AML-193 (cell line): ENCODE data around the gene CMTR1.
A peak's percentile ranks its signal among the peaks of the same experiment; 100 is the strongest.
"Not testable (repeated sequence)": the region's sequence is repeated elsewhere in the genome, so short reads cannot be mapped to it uniquely, and the experiment has no call there.

Experiments
- DNase-seq, 2 experiments: peaks; one replicate each; lab custom pipeline; 2025; lab: John Stamatoyannopoulos, UW

Gene CMTR1

DNA sequence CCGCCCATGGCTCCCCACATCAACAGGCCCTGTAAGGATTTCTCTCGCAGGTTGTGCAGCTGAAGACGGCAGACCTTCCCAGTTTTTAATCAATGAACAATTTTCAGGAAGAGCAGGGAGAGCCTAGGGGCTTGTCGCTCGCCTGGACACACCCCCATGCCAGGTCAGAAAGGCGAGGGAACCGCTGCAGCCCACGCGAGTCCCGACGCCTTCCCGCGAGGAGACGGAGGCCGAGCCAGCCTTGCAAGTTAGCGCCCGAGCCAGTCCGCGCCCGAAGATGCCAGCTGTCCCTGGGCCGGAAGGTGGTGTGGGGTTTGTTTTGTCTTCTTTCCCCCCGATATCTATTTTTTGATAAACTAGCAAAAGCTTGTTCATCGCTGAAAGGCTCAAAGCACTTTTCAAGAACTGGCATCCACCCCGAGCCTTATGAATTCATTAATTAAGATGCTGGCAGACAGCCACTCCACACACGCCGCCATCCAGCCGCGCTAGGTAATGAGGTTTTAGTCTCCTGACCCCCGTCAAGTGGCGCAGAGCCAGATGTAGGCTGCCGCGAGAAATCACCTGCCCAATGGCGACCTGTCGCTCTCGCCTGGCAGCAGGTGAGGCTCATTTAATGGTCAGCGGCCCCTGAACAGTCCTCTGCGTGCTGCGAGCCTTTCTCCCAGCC is 60.1 kb downstream of the CMTR1 start:
- DNase-seq = no peak

DNA sequence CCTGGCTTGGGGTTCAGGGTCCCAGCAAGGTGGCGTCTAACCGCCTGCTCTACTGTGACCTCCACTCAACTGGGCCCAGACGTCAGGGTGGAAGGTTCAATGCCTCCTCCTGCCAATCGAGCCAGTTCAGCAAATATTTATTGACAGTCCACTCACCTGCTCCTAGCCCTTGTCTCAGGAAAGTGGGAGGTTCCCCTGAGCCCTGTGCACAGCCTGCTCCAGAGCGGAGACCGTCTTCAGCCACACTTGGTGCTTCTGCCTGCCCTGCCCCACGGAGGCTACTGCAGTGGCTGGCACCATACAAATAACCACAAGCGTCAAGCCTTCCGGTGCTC is 60.6 kb downstream of the CMTR1 start:
- no peak for DNase-seq

DNA sequence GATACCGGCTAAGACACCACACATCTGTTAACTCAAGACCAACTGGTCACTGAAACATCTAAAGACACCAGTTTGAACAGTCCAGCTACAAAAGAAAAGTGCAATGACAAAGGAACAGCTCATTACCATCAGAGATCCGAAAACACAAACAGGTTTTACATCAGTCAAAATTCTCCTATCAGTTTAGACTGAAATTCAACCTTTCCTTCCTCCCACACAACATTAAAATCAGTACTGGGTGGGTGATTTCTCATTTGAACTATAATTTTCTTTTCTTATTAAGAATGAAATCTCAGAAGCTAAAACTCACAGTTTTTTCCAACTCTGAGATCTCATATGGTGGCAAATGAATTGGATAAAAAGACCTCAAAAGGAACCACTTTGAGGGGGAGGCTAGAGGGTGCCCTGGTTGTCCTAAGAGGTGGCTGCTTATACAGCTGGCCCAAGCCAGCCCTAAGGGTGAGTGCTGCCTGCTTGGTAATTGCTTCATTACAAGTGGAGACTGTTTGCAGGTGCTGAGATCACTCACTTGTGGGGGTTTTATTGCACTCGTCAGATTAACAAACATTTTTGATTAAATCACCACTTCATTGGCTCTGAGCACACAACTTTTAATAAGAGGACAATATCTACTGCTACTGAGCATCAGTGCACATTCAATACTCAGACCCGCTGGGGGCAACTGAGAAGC is 62.4 kb downstream of the CMTR1 start:
- DNase-seq = no peak

DNA sequence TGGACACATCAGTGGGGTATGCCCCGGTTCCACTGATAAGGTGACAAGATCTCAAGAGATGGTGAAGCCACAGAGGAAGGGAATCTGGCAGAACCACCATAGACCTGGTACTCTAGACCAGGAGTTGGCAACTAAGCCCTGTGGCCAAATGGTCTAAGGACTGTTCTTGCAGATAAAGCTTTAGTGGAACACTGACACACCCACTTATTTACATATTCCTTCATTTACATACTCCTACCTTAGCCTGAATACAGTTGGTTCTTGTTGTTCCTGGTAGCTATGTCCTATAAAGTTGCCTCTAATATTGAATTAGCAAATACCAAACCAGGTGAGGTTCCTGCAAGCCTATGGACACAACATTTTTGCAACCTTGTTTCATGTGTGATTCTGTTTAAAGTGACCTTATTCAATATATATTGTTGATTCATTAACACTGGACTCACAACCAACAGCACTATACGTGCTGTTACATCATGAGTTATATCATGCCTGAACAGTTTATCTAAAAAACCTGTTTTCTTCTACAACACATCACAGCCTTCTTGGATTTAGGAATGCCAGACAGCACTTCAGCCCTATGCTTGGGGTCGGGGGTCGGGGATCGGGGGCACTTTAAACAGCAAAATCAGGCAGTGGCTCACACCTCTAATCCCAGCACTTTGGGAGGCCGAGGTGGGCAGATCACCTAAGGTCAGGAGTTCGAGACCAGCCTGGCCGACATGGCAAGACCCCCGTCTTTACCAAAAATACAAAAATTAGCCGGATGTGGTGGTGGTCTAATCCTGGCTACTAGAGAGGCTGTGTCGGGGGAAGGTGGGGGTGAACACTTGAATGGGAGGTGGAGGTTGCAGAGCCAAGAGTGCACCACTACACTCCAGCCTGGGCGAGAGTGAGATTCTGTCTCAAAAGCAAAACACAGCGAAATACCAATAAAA is 64.2 kb downstream of the CMTR1 start:
- no peak for DNase-seq

DNA sequence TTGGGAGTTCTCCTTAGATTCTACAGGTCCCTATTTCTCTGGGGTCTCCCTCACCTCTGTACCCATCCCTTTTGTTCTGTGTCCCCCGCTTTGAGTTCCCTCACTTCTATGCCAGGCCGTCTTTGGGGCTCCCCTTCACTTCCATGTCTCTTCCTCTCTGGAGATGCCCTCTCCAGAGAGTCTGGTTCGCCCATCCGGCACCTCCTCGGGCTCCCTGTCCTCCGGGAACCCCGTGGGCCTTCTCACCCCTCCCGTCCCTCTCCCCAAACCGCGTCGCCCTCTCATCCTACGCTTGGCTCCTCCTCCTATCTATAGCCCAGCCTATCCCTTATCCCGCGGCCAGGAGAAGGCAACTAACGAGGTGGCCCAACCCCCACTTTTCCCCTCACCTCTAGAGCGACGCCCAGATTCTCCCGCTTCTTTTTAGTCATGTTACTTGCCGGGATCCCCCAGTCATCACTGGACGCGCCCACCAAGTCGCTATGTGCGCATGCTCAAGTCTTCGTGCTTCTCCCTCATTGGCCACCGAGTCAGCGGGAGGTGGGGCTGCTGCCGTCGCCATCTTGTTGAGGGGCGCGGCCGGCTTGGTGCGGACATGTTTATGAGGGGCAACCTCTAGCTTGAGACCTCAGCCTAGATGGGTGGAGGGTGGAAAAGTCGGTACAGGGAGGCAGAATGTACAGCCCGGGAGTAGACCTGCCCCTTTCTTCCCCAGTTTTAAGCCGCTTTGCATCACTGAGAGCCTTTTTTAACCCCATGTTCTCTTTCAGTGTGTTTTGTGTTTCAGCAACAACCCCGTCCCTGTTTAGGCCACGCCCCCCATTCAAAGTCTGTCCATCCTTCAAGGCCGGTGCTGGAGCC is 66.6 kb downstream of the CMTR1 start, which contains the start of gene CCDC167:
Gene CCDC167, minus strand, starts transcription at position 461 of the 861 bp plus-strand sequence. Its CDS starts 30 bp downstream, at position 431.
- DNase-seq = peak; percentile 94 to 96

DNA sequence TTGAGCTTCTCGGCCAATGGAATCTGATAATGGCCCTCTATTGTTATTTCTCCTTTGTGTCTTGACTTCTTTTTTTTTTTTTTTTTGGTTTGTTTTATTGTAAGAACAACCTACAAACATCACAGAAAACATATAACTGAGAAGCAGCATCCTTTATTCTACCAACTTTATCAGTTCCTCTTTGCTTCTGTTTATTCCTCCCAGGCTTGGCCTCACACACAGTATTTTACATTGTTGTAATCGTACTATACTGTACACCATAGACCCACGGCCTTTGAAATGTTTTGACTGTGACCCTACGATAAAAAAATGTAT is 67.2 kb downstream of the CMTR1 start:
- DNase-seq = no peak

DNA sequence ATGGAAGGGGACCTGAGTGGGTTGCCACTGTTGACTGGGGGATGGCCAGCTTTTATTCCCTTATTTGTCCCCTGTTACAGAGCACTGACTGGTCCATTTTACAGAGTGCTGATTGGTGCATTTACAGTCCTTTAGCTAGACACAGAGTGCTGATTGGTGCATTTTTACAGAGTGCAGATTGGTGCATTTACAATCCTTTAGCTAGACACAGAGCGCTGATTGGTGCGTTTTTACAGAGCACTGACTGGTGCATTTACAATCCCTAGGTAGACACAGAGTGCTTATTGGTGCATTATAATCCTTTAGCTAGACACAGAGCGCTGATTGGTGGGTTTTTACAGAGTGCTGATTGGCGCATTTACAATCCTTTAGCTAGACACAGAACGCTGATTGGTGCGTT is 67.9 kb downstream of the CMTR1 start:
- not testable (repeated sequence) for DNase-seq

DNA sequence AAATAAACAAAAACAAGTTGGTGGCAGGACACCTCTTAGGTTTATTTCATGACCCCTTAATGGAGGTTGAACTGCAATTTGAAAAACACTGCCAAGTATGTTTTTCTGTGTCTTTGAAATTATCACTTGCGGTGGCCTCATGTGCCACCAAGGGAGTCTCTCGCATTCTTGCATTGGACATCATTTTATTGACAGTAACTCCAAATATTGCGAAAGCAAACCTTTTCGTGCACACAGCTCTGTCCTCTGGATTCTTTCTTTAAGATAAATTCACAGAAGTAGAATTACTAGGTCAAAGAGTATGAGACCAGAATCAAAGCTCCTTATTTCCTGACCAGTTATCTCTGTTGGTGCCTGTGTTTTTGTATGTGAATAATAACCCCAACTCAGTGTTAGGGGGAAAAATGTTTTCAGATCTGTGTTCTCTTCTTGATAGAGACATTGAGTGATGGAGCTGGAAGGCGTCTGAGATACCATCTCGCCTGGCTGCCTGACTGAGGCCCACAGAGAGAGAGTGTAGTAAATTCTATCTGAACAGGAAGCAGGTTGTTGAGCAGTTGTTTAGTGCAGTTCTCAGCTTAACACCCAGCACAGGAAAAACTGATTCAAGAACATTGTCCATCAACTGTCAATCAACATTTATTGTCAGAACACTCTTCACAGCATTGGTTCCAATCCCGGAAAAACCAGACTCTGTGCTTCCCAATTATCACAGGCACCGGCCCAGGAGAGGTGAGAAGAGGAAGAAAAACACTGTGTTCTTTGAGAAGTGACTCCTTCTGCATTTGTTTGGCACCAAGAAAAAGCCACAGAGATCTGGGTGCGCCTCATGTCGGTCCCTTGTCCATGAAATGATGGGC is 68.8 kb downstream of the CMTR1 start:
- no peak for DNase-seq

DNA sequence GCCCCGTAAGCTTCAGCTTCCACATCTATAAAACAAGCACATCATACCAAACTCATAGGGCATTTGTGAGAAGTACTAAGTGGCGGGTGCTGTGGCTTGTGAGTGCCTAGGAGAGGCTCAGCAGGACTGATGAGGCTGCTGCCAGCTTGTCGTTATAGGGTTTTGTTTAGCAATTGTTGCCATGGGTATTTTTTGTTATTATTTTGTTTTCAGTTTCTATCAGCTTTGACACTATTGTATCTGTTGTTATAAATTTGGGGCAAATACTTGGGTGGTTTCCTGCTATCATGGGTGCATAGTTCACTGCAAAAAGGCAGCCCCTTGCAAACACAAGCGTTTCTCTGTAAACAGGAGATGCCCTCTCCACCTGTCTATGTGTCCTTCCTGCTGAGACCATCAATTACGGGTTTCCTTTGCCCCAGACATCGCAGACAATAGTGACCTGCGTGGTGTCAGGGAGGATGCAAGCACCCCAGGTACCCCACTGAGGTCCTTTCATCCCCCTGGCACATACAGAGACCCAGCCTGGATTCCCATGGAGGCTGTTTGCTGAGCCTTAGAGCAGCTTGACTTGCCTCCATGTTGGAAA is 69.8 kb downstream of the CMTR1 start:
- DNase-seq = no peak

DNA sequence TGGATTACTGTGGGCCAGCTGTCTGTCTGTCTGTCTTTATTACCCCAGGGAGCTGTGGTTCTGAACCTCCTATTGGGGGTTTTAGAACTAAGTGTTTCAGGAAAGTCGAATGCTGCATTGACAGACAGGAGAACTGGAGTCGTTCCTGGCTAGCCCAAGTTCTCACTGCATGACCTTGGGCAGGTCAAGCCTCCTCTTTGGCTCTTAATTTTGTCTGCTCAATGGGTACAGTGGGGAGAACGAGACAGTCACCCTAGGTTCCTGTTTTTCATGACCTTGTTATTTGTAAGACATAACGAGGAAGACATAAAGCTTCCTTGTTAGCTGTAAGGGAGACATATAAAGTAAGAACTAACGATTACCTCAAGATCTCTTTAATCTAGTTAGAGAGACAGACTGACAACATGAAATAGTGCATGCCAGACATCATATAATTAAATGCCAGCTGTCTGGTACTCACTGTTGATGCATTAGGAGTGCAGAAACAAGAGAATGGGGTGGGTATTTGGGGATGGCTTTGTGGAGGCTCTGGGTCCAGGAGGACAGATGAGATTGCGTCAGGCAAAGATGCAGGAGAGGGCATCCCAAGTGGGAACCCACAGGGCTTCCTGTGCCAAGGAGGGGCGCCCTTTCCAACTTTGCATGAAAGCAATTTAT is 70.4 kb downstream of the CMTR1 start:
- DNase-seq = peak; percentile 22 to 31

DNA sequence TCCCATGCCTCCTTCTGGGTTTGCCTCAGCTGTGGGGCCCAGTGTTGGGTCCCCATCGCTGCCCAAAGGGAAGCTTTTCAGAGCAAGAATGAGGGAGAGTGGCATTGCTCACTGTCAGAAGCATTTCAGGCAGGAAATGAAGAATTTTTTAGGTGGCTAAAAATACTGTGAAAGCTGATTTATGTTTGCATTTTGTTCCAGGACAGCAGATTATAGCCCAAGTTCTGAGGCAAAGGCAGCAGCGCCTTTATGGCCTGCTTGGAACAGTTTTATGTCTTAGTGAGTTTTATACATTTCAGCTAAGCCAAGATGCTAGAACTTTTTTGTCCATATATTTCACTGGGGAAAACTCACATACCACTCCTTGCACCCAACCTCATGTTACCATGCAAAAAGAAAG is 71.0 kb downstream of the CMTR1 start:
- DNase-seq = no peak

DNA sequence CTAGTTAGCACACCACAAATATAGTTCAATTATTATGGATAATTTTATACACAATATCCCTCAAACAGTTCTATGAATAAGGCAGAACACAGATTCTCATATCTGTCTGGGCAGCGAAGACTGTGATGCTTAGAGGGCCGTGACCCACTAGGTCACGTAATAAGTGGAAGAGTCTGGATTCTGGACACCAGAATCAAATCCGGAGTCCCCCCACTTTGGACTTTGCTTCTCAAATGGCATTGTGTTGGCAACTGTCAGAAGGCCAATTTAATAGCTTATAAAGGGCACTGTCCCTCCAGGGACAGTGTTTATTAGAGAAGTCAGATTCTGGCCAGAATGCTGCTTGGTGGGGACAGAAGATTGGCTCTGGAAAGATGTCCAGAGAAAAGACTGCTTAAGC is 73.5 kb downstream of the CMTR1 start:
- no peak for DNase-seq

DNA sequence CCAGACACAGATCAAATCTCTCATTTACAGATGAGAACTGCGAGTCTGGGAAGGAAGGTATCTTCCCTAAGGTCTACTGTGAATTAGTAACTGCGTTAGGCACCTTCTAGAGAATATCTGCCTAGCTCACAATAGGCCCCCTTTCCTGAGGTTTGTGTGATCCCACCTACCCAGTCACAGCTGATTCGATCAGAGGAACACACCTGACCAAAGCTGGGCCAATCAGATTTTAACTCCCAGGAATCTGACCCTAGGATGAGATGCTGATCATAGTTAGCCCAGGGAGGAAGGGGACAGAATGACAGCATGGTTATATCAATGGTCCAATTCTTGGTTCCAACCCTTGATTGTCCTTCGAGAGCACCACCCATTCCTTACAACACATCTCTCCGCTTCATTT is 74.1 kb downstream of the CMTR1 start:
- DNase-seq = no peak

DNA sequence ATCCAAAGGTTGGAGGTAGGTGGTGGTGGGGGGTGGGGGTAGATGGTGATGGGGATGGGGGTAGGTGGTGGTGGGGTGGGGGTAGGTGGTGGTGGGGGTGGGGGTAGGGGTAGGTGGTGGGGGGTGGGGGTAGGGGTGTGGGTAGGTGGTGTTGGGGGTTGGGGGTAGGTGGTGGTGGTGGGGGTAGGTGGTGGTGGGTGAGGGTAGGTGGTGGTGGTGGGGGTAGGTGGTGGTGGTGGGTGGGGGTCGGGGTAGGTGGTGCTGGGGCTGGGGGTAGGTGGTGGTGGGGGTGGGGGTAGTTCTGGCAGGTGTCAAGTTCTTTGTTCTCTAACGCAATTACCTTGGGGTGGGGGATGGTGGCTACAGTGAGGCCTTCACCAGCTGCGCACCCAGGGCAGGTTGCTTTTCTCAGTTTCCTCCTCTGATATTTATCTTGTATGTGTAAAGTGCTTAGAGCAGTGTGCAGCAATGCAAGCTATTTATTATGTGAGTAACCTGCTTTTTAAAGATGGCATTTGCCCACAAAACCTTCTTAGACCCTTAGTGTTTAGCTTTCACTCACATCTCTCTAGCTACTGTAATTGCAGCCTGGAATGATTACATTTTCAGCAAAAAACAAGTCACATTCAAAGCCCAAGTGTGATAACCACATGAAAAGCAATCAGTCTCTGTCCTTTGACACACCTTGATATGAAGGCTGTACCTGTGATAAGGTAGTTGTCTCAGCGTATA is 74.8 kb downstream of the CMTR1 start:
- no peak for DNase-seq

DNA sequence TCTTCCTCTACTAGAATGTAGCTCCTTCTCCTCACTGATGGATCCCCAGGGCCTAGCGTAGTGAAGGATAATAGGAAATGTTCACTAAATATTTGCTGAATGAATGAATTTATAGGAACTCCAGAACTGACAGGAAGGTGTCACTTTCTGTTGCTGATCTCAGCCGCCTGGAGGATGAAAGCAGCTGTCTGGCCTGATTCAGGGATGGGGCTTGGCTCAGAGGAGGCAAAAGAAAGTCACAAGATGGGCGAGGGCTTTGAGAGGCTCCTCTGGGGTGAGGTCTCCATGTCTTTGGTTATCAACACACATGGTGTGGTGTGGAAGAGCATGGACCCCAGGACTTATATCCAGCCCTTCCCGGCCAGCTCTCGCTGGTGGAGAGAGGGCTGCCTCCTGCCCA is 78.2 kb downstream of the CMTR1 start:
- DNase-seq = no peak

DNA sequence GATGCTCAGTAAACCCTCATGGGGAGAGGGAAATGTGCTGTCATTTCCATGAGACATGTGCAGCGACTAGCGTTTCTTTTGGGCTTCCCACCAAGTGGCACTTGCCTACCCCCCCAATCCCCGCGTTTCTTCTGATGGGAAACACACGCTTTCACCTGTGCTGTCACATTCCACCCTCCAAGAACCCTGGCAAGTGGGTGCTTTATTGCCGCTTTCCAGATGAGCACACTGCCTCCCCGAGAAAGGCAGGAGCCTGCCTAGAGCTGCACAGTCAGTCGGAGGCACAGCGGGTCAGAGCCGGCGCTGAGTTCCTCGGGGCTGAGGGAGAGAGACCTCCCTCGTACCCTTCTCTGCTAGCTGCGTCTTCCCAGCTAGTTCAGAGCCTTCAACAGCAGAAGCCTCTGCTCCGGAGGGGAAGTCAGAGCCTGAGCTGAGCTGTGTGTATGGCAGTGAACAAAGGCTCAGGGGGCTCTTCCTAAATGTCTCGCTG is 78.9 kb downstream of the CMTR1 start:
- no peak for DNase-seq

DNA sequence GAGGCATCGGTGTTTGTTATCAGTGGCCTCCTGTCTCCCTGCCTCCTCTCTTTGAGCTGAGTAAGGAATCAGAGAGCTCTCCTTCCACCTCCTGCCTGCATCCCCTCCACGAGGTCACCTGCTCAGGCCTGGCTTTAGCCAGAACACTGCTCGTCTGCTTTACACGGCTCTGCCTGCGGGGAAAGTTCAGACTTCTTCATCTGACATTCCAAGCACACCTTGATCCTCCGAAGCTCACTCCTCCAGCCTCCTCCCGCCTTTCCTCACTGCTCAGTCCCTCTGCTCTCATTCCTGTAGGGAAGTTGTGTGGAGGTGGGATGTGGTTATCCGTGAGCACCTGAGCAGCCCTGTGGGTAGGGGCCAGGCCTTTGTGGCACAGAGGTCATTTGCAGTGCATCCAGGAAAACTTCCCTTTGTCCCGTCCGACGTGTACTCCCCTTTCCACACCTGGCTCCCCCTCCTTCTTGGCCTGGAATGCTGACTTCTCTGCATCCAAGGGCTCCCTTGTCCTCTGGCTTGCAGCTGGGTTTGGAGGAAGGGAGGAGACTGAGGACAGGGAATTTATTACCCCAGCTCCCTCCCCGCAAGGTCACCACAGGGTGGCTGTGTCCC is 79.5 kb downstream of the CMTR1 start:
- DNase-seq = no peak

DNA sequence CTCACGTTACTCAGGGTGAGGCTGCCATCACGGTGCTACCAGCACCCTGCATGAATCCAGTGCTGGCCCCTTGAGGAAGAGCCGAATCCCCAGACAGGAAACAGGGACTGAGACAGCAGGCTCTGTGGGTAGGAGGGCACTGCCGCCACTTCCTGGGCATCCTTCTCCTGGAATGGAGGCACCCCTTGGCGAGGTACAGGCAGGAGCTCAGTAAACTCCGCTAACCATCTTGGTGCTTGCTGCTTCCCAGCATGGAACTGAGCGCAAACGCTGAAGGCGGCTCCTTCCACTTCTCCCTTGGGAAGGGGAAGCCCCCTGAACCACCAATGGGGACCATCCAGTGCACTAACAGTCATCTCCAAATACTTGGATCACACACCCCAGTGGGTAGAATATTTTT is 80.1 kb downstream of the CMTR1 start:
- DNase-seq = no peak

DNA sequence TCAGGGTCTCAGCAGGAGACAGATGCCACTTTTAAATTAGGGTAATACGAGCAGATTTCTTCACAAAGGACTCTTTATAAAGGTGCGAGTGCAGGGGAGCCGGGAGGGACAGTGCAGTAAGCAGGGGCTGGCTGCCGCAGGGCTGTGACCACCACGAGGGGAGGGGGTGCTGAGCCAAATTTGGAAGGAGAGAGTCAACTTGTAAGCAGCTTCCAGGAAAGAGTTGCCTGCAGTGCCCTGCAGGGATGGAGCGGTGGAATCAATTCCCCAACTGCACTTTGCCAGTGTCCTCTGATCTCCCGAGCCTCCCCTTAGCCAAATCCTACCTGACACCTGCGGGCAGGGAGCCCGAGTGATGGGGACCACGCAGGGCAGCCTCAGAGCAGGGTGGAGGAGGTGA is 80.6 kb downstream of the CMTR1 start:
- DNase-seq = no peak
